Inflammatory macrophage treated with lipopolysaccharide for 1 hour (primary cell): ENCODE results near the gene MPZL3.

Experiments used
- DNase-seq, 2 donors: peaks; one replicate each; pipeline ENCODE4 v3.0.0-alpha.2; 2020 to 2022

The MPZL3 gene, protein sequence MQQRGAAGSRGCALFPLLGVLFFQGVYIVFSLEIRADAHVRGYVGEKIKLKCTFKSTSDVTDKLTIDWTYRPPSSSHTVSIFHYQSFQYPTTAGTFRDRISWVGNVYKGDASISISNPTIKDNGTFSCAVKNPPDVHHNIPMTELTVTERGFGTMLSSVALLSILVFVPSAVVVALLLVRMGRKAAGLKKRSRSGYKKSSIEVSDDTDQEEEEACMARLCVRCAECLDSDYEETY

DNA sequence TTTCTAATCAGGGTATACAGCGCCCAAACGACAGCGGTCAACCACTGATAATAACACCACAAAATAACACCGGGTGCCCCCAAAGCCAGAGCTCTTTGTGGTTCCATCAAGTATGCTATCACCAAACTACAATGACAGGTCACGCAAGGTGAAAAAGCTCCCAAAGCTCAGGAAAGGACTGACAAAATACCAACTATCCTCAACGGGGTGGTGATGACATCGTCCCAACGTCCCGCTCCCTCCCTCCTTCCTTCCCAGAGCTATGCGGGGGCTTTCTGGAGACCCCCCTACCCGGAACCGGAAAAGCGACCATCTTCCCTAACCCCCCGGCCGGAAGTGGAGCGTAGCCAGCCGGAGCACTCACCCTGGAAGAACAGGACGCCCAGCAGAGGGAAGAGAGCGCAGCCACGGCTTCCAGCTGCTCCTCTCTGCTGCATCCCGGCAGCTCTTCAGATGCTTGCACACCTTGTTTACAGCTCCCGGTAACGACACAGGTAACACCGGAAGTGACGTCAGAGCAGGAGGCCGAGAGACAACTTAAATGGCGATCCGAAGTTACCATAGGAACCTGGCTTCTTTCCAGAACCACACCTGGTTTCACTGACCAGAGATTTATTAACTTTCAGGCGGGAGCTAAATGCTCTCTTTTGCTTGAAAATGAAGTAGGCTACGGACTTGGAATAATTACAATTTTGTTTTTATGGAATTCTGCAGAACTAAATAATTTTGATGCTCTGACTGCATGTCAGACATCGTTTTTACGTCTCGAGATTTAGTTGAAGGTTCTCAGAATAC lies at the start of gene MPZL3:
Gene MPZL3, minus strand, starts transcription at position 508 of the 795 bp plus-strand sequence. Its CDS starts 71 bp downstream, at position 437.
- DNase-seq = peak; percentile 53 to 65

DNA sequence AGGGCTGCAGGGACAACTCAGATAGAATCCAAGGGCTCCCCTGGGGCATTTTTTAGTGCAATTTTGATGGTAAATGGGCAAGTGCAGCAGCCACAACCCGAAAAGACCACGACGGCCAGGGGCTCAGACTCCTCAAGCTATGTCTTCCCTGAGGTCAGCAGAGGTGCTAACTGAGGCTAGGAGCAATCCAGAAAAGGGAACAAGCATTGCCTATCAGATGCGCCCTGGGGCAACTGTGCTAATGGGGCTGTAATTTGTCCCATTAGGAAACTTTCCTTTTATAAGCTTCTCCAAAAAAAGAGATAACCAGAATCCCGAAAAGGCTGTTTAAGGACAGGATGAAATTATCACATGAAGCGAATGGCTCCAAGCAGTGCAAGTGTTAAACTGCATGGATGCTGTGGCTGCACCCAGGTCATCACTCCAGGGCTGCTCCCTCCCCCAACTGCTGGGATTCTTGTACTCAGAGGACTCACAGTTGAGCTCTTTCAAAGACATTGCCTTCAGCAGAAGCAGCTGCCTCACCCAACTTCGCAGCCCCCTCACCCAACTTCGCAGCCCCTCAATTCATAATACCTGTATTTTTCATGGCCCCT lies 49.5 kb upstream of the MPZL3 start:
- no peak for DNase-seq

DNA sequence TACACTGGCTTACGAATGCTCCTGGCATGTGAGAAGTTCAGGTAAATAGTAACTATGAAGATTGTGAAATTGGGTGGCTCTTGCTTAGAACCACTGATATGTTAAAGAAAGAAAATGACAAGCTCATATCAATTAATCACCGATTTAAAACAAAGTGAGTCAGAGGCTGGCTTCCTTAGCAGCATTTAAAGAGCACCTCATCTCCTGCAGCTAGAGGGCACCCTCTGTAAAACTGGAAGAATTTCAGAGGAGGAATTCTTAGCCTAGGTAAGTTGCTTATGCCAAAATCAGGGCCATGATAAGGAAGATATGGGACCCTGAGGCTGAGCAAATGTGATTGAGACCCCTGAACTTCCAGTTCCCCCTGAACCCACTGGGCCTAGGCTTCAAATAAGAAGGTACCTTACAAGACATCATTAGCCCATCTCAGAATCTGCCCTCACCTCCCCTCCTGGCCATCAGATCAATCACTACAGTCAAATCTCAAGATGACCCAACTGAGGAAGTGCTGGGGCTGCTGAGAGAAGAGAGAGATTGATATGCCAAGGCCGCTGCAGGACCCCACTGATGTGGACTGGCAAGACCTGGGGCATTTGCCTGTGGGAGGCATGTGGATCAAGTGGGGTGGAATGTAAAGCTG lies 43.8 kb upstream of the MPZL3 start:
- peak; percentile 24 to 51 for DNase-seq

DNA sequence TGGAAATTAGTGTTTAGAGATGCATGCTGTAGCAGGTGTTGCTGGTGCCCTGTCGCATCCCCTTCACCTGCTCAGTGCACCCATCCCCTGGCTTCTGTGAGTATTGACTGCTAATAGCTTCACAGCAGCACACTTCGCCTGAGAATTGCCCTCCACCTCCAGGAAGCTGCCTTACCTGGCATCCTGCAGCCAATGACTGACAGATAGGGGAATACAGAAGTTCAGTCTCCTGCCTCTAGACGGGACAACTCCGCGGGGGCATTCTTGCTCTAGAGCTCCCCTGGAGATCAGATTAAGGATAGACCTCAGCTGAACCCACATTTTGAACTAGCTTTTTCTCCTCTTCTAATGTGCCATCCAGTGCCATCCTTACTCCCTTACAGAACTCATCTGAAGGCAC lies 43.0 kb upstream of the MPZL3 start:
- DNase-seq = peak in 1 of 2 donors; percentile 12

DNA sequence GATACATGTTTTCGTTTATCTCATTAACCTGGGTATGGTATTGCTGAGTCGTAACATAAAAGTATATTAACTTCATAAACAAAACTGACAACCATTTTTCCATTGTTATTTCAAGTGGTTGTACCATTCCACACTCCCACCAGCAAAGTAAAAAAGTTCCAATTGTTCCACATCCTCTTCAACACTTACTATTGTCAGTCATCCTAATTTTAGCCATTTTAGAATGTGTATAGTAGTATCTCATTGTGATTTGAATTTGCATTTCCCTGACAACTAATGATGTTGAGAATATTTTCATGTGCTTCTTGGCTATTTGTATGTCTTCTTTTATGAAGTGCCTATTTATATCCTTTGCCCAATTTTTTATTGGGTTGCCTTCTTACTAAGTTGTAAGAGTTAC lies 41.9 kb upstream of the MPZL3 start:
- no peak for DNase-seq

DNA sequence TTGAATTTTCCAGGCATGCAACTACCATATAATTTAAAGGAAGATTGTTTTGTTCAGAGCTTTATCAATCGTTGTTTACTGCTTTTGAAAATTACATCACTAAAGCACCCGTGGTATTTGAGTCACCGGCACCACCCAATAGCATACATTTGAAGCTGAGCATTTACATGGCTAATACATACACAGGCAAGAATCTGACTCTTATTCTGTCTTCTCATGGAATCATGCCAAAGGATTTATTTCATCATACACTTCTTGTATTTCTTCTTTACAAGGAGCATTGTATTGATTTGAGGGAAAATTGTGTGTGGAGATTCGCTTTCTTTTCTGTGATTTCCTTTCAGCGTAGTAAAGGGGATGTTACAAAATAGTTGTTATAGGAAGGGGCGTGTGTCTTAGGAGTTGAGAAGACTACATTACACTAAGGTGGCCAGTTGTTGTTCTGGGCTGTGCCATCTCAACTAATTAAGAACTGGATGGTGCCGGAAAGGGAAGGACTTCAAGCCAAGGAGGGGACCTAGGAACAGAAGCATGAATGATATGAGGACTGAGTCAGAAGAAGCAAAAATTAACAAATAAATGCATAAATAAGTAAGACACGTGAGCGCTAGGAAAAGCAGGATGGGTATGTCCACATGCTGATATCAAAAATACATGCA lies 39.4 kb upstream of the MPZL3 start:
- peak; percentile 80 to 89 for DNase-seq

DNA sequence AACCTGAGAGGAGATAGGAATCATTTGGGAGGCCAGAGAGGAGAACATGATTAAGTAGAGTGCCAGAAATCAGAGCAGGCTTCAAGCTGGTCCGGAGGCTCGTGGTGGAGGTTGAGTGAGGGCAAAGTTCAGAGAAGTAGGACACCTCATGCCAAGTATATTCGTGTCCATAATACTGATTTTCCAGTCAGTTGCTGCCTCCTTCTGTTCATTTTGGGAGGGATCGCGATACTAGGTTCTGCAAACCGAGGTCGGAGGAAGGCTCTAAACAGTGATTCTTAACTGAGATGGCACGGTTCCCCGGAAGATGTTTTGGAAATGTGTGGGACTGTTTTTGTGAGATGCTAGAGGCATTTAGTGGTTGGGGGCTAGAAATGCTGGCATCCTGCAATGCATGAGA lies 38.8 kb upstream of the MPZL3 start:
- DNase-seq = peak; percentile 58 to 80

DNA sequence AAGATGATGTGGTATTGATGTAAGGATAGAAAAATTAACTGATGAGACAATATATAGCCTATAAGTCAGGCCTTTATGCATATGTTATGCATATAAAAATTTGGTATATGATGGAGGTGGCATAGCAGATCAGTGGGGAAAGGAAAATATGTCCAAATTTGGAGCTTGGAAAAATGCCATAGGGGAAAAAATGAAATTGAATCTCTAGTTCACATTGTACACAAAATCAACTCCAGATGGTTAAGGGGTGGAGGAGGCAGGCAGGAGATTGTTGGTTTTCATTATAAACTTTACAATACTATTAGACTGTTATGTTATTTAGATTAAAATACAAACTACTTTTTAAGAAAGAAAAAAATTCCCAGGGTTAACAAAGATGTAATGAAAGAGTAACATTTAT lies 37.2 kb upstream of the MPZL3 start:
- DNase-seq = no peak

DNA sequence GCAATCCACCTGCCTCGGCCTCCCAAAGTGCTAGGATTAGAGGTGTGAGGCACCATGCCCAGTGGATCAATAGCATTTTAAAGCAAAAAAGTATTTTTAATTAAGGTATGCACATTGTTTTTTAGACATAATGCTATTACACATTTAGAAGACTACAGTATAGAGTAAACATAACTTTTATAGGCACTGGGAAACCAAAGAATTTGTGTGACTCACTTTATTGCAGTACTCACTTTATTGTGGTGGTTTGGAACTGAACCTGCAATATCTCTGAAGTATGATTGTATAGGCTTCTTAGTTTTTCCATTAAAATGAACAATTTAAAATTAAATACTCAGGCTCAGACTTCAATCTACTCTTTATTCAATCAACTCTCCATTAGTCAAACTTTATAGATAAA lies 34.8 kb upstream of the MPZL3 start:
- DNase-seq = no peak

DNA sequence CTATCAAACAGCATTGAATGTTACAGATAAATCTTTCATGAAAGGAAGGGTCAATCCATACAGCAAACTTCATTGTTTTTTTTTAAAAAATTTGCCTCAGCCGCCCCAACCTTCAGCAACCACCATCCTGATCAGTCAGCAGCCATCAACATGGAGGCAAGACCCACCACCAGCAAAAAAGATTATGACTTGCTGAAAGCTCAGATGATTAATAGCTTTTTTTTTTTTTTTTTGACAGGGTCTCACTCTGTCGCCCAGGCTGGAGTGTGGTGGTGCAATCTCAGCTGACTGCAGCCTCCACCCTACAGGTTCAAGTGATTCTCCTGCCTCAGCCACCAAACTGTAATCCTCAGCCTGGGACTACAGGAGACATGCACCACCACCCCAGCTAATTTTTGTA lies 34.4 kb upstream of the MPZL3 start:
- no peak for DNase-seq

DNA sequence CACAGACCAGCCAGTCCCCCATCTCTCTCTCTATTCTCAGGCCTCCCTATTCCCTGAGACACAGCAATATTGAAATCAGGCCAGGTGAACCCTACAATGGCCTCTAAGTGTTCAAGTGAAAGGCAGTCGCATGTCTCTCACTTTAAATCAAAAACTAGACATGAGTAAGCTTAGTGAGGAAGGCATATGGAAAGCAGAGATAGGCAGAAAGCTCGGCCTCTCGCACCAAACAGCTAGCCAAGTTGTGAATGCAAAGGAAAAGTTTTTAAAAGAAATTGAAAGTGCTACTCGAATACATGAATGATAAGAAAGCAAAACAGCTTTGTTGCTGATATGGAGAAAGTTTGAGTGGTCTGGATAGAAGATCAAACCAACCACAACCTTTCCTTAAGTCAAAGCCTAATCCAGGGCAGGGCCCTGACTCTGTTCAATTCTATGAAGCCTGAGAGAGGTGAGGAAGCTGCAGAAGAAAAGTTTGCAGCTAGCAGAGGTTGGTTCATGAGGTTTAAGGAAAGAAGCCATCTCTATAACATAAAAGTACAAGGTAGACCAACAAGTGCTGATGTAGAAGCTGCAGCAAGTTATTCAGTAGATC lies 31.7 kb upstream of the MPZL3 start:
- no peak for DNase-seq

DNA sequence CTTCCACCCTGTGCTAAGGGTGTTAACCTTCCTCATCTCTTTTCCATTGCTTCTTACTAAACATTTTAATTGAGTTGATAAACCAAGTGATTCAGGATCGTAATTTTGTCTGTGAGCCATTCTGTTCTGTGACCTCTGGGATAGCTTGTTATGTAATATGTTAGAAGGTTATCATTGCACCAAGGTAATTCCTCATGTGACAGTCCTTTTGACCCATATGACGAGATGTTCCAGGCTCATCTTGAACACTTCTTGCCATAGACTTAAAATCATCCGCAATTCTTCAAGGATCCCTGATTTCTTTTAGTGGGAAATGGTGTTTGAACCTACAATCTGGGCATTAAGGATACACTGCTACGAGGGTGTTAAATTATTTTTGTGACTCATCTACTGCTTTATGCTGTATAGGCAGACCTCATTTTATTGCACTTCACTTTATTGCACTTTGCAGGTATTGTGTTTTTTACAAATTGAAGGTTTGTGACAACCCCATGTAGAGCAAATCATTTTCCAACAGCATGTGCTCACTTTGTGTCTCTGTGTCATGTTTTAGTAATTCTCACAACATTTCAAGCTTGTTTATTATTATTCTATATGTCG lies 31.0 kb upstream of the MPZL3 start:
- DNase-seq = no peak

DNA sequence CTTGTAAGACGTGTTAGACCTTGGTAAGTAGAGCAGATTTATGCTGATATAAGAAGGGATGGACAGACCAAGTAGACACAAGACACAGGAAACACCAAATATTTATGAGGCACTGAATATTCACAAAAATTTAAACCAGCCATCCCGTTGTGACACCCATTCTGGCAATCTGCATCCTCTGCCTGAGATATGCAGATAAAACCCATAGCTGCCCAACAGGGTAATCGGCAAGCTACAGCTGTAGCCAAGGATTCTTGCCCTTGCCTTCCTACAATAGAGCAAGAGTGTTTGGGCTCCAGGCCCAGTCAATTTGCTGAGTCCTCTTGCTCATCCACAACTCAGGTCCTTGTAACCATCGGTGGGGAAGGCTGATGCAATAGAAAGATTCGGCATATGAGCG lies 30.4 kb upstream of the MPZL3 start:
- DNase-seq = no peak

DNA sequence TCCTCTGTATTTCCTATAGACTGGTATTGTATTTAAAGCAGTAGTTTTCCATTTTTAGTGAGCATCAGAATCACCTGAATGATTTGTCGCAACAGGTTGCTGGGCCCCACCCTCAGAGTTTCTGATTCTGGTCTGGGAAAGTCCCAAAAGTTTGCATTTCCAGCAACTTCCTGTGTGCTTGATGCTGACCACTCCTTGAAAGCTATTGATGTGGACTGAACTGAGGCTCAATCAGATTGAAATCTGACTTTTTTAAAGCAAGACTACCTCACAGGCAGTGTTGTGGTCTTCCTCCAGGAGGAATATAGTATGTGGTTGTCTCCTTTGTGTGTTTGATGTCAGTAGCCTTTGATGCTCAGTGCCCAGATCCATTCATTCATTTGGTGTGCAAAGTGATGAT lies 29.1 kb upstream of the MPZL3 start:
- DNase-seq = peak in 1 of 2 donors; percentile 12

DNA sequence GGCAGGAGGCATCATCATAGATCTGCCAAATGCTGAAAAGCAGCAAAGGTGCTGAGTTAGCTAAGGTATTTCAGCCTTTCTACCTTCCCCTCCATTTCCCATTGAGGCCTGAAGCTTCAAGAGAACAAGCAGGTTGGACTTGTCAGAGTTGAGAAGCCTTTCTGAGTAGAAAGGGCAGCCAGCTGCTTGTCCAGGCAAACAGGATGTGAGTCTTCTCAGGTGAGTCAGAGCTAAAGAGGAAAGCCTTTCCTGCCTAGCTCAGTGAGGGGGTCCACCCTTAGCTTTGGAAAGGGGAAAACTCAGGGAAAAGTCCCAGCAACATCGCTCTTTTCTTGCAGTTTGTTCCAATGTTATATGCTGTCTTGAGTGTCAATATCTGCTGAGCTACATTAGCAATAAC lies 25.1 kb upstream of the MPZL3 start:
- no peak for DNase-seq

DNA sequence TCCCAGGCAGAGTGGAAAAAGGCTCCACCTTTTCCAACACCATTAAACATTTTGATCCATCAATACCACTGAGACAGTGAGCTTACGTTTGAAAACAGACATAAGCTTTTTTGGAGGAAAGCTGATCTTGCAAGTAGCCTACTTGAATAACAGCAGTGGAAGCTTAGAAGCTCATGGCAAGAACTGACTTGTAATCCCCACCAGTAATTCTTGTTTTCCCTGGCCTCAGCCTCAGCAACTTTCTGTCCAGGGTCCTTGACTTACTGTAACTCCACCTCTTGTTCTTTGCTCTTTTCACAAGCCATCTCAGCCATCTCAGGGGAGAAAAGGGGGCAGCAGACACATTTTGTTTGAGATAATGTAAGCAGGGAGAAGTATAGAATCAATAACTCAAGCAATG lies 24.3 kb upstream of the MPZL3 start:
- DNase-seq = no peak

DNA sequence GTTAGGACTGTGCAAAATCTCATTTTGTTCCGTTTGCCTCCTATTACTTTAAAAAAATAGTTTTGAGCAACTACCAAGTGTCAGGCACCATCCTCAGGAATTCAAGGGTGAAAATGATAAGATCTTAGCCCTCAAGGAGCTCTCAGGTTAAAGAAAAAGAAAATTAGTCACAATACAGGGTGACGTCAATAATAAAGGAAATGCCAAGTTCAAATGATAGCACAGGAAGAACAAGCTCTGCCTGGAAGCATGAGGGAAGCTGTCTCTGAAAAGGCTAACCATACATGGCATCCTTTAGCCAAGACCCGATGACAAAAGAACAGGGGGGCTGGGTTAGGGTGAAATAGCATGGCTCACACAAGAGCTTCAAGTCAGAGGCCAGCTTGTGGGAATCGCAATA lies 23.0 kb upstream of the MPZL3 start:
- DNase-seq = no peak

DNA sequence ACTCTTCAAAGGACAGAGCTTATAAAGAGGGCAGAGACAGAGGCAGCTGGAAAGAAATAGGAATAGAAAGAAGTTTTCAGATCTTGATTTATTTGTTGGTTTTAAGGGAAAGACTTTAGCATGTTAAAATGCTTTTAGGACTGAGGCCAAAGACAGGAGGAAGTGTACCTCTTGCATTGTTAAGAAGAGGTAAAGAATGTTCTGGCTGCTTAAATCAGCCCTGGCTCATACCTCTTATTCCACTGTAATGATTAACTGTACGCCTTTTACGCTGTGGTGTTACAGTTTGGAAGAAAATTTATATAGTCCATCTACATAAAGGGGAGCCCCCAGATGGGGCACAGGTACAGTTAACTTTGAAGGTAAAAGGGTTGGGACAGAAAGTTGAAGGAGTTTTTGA lies 22.0 kb upstream of the MPZL3 start:
- no peak for DNase-seq

DNA sequence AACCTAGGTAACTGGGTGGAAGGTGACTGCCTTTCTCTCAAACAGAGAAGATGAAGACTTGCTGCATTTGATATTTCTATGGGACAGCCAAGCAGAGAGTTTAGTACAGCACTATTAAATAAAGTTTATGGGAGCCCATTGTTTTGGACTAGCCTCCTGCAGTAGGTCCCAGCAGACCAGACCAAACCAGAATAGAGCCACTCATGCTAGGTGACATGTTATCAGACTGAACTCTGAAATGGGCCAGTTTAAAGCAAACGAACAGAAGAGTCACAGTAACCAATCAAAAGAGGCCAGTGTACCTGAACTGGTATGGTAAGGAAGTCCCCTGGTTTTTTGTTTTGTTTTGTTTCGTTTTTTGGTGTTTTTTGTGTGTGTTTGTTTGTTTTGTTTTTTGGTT lies 19.8 kb upstream of the MPZL3 start:
- no peak for DNase-seq

DNA sequence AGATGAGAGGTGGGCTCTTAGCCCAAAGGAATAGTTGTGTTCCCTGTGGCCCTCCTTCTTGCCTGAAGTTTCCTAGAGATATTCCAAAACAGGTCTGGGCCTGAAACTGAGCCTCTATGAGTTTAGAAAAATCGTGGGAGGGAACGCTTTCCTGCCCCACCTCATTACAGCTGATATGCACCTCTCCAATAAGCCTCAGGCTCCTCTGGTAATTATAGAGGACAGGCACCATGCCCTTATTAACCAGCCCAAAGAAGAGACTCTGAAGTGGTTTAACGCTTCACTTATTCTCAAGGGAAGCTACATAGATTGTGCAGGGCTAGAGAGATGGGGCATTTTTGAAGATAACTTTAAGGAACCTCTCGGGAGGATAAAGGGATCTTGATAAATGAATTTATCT lies 15.3 kb upstream of the MPZL3 start:
- no peak for DNase-seq

DNA sequence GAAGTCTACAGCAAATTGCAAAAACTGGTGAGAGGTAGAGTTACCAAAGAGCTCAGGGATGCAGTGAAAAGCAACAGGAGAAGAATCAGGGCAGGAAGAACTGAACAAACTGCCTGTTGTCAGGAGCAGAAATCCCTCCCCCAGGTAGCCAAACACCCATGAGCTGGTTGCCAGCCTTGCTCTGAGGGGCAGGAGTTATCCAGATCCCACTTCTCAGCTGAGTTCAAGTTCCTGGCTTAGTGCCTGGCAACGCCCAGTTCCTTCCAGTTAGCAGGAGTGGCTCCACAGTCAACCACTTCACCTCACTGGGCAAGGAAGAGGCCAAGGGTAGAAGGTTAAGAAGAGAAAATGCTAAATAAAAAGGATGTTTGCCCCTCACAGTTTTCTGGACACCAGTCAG lies 13.8 kb upstream of the MPZL3 start:
- no peak for DNase-seq
